GM18517 (cell line): ENCODE measurements around the gene FGF19.

Experiments used
- ATAC-seq: cut with Tn5 transposase; IDR thresholded peaks from one replicate; pipeline ENCODE4 v1.9.1; 2021; ENCODE audit warnings: mild to moderate bottlenecking, moderate library complexity; ENCODE audit not compliant: unreplicated experiment

FGF19 gene, protein sequence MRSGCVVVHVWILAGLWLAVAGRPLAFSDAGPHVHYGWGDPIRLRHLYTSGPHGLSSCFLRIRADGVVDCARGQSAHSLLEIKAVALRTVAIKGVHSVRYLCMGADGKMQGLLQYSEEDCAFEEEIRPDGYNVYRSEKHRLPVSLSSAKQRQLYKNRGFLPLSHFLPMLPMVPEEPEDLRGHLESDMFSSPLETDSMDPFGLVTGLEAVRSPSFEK

DNA sequence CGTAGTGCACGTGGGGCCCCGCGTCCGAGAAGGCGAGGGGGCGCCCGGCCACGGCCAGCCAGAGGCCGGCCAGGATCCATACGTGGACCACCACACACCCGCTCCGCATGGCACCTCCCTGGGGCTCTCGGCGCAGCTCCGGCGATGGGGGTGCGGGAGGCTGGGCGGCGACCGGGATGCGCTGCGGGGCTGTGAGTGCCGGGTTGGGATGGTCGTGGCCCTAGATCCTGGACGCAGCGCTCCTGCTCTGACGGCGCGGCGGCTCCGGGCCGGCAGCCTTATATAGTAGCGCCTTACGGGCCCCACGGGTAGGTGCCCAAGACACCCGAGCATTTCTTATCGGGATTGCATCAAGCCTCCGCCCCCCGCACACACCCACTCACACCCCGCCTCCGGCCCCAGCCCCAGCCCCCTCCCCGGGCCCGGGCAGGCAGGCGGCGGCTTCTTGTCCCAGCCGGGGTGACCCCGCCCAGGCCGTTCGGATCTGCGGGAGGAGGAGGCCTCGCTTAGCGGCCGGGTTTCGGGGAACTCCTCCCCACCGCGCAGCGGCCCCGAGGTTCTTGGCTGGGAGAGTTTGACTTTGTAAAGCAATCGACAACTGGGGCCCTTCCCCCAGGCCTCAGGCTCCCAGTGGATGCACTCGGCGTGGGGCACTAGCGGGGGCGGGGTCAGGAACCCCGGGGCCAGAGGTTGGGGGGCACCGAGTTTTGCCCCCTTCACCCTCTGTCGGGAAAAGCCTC is at the start of gene FGF19:
TSS of gene FGF19 (minus strand) at position 255 of the 740 bp plus-strand sequence. CDS start at position 109, 146 bp downstream.
- ATAC-seq: no peak

DNA sequence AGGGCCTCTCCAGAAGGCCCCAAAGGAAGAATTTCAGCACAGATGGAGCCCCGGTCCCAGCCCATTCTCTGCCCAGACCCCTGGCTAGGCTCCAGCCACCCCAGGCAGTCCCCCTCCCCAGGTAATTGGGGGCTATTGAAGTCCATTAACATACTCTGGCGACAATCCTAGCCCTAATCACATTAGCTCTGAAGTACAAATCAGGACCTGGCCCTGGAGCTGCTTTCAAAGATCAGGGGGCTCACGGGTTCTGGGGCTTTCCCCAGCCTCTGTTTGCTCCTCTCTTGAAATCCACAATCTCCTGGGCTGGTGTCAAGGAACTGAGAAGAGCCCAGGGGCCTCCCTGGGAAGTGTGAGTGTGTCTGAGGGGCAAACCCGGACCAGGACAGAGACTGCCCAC is 49.1 kb upstream of the FGF19 start:
- no peak for ATAC-seq

DNA sequence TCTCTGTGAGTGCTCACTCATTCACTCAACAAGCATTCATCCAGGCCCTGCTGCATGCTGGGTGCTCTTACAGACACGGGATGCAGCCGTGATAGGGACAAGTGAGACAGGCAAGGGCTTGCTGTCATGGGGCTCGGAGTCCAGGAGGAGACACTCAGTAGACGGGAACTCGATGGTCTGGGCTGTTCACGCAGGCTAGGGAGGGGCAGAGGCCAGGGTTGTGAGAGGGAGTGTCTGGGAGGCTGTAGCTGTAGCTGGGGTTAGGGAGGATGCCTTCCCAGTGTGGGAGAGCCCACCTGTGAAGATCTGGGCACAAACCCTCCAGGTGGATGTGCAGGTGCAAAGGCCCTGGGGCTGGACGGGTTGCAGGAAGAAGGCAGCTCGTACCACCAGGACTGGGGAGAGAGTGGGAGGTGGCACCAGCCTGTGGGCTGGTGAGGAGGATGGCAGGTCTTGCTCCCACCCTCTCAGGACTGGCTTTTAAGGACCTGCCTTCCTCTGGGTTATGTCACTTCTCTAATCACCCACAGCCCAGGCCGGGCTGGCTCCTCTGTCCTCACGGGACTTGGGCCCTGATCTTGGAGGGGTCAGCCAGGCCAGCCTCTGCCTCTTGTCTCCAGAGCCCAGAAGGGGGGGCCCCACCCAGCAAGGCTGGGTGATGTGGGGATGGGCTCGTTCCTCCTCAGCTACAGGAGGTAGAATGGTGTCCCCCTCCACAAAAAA is 47.2 kb upstream of the FGF19 start:
- ATAC-seq: no peak

DNA sequence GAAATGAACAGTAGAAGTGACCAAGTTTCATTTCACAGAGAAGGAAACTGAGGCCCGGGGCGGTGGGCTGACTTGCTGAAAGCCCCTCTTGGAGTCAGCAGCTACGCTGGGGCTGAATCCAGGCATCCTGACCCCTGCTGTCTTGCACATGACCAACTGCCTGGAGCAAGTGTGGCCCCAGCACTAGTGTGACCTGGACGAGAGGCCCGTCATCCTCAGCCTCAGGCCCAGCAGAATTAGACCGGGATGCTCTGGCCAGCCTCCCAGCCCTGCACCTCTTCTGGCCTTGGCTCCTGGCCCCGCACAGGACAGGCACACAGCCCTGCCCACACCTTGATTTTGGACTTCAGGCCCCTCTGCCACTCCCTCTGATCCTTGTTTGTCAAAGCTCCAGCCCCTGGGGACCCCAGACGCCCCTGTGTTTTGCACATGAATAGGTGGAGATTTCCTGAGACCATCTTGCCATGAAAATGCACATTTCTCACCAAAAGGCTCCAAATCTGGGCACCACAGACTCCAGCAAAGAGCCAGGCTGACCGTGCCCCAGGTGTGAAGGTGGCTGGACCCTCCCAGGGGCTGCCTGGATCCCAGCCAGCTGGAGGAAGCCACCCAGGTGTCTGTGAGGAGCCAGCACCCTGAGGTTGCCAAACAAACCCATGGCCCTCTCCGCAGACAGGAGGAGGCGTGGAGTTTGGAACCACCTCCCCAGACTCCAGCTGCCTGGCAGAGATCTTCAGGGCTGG is 46.5 kb upstream of the FGF19 start:
- ATAC-seq: no peak

DNA sequence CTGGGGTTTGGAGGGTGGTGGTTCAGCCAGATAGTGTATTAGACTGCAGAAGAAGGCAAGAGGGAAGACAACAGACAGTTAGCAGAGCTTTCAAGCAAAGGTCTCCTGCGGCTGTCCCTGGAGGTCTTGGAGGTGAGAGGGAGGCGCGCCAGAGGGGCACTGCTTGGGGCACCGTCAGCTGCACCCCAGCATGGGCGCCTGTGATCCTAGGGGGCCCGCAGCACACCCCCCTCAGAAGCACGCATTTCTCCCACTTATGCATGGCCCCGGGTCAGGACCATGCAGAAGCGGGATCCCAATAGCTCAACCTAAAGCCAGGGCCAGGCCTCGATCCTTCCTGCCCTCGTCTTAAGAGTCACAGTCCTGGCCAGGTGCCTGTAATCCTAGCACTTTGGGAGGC is 44.8 kb upstream of the FGF19 start:
- no peak for ATAC-seq

DNA sequence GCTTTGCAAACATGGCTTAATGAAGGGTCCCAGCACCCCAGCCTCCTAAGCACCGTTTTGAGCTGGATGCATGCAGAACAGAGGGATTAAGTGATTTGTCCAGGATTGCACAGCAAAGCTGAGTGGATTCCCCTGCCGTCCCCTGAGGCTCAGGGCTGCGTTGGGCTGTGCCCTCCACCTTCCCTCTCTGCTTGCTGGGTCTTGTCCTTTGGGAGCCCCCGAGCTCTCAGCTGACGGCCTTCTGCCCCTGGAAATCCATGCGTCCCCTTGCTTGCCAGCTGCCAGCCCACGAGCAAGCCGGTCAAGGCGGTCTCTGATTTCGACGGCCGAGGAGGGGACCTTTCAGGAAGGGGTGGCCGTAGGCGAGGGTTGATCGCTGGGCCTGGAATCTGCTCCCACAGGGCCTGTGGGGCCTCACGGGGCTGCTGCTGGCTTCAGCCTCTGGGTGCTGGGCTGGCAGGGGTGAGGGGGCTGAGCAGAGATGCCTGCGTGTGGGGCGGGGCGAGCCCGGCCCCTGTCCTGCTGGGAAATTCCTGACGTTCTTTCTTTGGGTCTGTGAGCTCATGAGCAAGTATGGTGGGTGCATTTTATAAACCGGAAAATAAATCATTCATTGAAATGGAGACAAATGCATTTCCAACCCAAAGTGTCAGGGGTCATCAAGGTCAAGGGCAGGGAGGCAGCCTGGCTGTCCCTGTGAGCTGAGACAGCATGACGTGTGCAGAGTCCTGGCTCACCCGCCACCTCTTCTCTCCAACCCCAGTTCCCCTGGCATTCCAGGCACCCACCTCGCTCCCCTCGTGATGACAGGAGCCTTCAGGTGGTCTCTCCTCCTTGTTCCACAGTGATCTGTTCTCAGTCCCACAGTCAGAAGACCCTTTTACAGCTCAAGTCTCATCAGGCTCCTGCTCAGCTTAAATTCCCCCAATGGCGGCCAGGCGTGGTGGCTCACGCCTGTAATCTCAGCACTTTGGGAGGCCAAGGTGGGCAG is 43.2 kb upstream of the FGF19 start:
- no peak for ATAC-seq

DNA sequence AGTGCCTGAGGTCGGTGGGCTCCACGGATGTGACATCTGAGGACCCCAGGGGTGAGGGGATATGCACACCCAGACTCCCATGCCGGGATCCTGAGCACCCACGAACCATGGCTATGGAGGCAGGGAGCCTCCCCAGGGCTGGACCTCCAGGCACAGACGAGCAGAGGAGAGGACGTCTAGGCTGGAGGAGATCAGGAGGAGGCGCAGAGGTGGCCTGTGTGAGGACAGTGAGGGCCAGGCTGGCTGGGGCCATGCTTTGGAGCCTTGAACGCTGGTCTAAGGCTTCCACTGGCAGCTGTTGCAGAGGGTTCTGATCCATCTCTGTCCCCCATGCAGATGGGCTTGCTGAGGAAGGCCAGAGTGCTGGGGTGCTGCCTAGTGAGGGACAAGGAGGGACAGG is 42.3 kb upstream of the FGF19 start:
- no peak for ATAC-seq

DNA sequence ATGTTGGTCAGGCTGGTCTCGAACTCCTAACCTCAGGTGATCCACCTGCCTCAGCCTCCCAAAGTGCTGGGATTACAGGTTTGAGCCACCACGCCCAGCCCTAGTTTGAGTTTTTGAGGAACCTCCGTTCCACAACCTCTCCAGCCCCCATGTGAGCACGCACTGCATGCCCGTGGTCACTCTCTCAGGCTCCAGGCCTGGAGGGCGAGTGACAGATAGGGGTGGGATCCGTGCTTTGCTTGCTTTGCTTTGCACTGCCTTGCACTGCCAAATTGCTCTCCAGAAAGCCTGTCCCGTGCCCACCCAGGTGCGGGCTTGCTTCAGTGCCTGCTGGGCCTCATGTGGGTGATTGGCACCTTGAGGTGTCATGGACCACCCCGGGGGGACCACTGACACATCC is 41.4 kb upstream of the FGF19 start:
- no peak for ATAC-seq

DNA sequence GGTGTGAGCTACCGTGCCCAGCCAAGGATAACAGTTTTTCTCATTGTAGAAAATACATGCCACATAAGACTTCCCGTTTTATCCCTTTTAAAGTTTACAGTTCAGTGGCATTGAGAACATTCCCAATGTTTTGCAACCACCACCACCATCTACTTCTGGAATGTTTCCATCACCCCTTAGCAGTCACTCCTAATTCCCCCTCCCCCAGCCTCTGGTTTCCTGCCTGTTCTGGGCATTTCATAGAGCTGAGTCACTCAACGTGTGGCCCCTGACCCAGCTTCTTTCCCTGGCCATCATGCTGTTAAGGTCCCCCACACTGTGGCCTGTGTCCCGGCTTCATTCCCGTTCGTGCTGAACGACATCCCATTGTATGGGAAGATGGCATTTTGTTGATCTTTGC is 40.6 kb upstream of the FGF19 start:
- no peak for ATAC-seq

DNA sequence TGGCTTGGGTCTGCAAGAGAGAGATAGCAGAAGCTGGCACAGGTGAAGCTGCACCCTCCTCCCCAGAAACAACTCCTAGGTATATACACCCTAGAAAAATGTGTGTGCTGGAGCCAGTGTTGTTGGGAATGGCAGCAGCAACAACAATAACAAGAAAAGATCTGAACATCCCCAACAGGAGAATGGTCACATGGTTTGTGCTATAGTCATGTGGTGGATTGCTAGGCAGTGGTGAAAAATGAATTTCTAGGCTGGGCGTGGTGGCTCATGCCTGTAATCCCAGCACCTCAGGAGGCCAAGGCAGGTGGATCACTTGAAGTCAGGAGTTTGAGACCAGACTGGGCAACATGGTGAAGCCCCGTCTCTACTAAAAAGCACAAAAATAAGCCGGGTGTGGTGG is 31.0 kb upstream of the FGF19 start:
- no peak for ATAC-seq

DNA sequence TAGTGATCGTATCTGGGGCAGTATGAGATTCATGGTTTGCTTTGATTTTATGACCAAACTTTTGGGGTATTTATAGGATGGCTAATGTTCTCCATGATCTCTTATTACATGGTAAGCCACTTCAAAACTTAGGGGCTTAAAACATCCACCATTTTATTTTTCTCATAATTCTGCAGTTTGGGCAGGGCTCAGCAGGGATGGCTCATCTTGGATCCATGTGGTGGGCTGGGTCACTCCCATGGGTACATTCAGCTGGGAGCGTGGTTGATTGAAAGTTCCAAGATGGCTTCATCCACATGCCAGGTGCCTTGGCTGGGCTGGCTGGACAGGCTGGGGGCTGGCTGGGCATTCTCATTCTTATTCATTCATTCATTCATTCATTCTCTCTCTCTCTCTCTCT is 30.5 kb upstream of the FGF19 start:
- no peak for ATAC-seq

DNA sequence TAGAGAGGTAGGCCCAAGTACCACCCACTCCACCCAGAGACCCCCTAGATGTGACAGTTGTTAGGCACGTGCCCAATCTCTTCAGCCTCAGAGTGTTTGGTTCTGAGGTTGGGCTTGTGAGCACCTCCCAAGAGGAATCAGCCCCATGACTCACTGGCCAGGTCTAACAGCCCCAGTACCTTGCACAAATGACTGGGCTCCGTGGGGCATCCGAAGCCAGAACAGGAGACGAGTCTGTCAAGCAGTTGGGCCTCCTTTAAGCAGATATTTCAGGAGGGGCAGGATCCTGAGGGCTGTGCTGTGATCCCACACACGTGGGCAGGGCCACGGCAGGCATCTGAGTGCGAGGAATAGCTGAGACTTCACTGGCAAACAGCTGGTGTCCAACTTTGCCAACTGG is 29.1 kb upstream of the FGF19 start:
- no peak for ATAC-seq

DNA sequence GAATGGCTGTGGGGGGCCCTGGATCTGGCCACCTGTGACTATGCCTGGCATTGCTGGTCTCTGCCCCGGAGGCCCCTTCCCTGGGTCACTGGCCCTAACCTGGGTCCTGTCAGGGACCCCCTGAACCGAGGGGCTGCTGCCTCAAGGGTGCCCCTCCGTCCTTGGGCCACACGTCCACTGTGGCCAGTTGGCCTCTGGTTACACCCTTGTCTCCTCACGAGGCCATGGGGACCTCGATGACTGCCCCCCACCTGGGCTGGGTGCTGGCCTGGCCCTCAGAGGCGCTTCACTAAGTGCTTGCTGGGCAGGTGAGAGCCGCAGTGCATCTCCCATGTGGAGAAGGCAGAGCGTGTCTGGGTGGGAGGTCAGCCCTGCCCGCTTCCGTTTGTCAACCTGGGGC is 27.3 kb upstream of the FGF19 start:
- no peak for ATAC-seq

DNA sequence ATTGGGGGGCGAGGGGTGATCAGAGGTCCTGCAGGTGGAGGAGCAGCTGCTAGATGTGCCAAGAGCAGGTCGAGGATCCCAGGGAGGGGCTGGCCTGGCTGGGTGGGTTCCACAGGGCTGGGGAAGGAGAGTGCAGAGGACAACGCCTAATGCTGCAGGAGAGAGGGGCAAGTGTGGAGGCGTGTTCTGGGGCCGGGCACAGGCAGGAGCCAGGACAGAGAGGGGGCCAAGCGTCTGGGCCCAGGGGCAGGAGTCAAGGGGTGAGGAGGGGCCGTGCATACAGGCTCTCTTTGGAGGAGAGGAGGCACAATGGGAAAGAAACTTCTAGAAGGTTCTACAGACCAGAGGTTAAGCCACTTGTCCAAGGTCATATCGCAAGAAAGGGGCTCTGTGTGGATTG is 26.7 kb upstream of the FGF19 start:
- no peak for ATAC-seq

DNA sequence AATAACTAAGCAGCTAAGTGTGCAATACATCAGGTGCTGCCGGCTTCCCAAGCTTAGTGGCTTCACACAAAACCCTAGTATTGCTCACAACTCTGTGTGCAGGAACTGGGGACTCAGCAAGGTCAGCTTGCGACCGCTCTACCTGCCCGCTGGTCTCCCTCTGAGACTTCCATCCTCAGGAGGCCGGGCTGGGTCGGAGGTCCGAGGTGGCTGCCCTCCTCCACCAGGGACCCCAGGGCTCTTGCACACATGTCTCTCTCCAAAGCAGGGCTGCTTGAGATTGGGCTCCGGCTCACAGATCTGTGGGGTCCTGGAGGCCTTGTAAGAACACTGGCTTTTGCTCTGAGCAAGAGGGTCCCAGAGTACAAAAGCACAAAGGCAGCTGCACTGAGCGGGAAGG is 25.4 kb upstream of the FGF19 start:
- no peak for ATAC-seq

DNA sequence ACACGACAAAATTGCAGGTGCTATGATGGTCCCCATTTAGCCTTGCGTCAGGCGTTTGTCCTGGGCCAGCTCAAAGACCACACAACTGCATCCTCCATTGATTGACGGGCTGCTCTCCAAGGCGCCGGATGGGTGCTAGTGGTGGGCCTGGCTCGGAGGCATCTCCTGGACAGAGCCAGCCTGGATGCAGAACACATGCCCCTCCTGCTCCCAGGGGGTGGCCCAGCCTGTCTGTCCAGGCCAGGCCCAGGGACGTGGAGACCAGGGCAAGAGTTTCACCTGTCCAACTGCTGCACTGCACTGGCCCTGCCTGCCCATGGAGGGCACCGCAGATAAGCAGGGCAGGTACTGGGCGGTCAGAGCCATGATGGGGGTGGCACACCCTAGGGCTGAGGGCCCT is 23.4 kb upstream of the FGF19 start:
- ATAC-seq: no peak

DNA sequence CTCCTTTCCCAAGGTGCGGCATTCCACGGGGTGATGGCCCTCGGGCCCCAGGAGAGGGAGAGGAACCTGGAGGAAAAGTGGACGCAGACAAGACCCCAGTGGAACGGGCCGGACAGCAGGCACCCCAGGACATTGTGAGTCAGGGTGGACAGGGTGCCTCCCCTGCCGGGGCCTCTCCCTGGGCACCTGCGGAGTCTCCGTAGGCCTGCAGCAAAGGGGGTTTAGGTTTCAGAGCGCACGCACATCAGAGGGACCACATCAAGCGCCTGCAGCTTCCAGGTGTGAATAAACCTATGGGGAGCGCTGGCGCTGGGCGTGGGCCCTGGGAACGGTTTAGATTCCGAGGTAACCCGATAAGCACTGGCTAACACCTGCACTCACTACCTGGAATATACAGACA is 22.7 kb upstream of the FGF19 start:
- no peak for ATAC-seq

DNA sequence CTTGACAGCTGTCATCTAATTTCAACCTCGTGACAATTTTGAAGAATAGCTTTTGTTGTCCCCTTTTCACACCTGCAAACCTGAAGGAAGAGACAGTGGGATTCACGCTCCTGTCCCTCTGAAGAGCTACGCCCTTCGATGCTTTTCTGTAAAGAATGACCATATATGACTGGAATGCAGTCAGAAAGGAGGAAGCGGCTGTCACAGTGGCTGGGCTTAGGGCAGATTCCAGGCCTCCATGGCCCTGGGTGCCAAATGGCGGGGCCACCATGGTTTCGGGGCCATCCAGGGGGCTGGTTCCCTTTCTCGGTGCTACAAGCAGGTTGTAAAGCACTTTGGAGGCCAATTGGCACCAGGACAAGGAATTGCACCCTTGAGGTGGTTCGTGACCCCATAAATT is 22.2 kb upstream of the FGF19 start:
- ATAC-seq: no peak

DNA sequence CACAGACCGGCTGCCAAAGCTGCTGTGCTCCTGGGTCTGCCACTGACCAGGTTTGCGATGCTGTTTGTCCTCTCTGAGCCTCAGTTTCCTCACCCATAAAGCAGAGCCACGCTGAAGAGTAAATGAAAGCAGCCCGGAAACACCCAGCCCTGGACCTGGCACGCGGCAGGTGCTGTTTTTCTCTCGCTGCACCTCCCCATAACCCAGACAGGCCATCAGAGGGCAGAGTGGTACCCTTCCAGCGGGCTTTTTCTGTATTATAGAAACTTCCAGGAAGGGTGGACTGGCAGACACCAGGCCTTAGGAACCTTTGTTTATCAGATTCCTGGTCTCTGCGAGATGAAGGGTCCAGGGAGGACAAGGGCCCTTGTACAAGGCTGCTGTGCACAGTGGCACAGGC is 17.9 kb upstream of the FGF19 start:
- no peak for ATAC-seq

DNA sequence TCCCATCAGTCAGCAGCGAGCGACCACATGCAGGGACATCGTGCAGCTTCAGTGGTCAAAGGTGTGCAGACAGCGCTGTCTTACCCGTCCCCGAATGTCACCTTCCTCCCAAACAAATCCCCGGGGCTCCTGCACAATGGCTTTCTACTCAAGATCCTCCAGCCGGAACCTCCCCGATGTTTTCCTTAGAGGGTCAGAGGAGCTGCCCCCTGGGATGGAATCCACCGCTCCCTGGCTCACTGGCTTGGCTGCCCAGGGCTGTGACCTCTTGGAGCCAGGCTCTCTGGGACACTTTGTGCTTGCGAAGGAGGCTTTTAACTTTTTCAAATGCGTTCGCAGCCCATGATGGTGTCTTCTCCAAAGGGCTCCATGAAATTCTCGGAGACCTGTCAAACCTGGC is 17.3 kb upstream of the FGF19 start:
- no peak for ATAC-seq
